Measurements from ENCODE around the gene FAM237A. TPM values are rescaled to one million over a fixed set of nuclear protein-coding genes. Genes with fewer than 3 reads are reported as not detected.

FAM237A gene
- total RNA-seq, 1 donor from 2014 or later, result not detected

DNA sequence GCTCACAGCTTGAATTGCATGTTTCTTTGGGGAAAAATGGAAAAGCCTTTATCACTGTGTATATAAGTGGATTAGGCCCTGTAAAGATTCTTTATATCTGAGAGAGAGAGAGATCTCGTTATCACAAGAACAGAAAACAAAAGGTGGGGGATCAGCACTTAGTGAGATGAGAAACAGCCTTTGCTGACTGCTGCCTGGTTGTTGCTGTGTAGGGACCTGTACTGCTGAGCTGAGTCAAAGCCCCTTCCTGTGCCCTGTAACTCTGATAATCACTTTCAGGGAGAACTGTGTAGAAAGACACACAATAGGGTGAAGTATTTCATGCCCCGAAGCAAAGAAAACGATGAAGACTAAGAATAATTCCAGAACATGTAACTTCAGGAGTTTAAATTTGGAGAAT, 30.6 kb upstream of the FAM237A start:
- Mint-ChIP-seq H3K27ac (ENCODE audit: unreplicated experiment) (no peak overlapping the region), H3K27me3 (ENCODE audit: low read depth) (no peaks in the 10 kb centered on the region), H3K4me3 (ENCODE audit: unreplicated experiment) (no peak overlapping the region), H3K9me3 (ENCODE audit: low read depth) (no peaks in the 10 kb centered on the region), H3K4me1 (ENCODE audit: low read depth) (peaks cover 5% of the 10 kb centered on the region), H3K36me3 (ENCODE audit: low read depth) (no peaks in the 10 kb centered on the region)
- no peak for DNase-seq (ENCODE audit: low spot score)
- TF ChIP-seq, protein P1, sequence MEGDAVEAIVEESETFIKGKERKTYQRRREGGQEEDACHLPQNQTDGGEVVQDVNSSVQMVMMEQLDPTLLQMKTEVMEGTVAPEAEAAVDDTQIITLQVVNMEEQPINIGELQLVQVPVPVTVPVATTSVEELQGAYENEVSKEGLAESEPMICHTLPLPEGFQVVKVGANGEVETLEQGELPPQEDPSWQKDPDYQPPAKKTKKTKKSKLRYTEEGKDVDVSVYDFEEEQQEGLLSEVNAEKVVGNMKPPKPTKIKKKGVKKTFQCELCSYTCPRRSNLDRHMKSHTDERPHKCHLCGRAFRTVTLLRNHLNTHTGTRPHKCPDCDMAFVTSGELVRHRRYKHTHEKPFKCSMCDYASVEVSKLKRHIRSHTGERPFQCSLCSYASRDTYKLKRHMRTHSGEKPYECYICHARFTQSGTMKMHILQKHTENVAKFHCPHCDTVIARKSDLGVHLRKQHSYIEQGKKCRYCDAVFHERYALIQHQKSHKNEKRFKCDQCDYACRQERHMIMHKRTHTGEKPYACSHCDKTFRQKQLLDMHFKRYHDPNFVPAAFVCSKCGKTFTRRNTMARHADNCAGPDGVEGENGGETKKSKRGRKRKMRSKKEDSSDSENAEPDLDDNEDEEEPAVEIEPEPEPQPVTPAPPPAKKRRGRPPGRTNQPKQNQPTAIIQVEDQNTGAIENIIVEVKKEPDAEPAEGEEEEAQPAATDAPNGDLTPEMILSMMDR (IDR thresholded peaks at IDR 0.05), result no peak

DNA sequence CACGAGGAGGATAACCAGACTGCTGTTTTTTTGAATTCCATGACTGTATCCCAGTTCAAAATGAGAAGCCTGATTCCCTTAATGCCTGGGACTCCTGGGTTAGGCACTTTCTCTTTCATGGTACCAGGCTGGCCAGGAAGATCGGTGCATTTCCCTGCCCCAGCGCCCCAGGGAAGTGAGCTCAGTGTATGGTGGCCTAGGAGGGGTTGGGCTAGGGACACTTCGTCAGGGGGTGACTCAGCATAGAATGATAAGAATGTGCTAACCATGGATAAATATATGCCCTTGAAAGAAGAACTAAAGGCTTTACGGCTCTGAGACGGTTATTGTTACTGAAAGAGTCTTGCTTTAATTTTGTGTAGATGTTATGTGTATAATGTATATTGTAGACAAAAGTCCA, 27.5 kb upstream of the FAM237A start:
- no peaks in the 10 kb centered on the region for H3K9me3 Mint-ChIP-seq (ENCODE audit: low read depth)
- DNase-seq (ENCODE audit: low spot score), result no peak
- H3K4me3 Mint-ChIP-seq (ENCODE audit: unreplicated experiment), result no peak overlapping the region
- no peaks in the 10 kb centered on the region for H3K27me3 Mint-ChIP-seq (ENCODE audit: low read depth)
- TF ChIP-seq, protein P1 (IDR thresholded peaks at IDR 0.05), result no peak
- H3K4me1 Mint-ChIP-seq (ENCODE audit: low read depth), result peaks cover 5% of the 10 kb centered on the region
- H3K36me3 Mint-ChIP-seq (ENCODE audit: low read depth), result no peaks in the 10 kb centered on the region
- H3K27ac Mint-ChIP-seq (ENCODE audit: unreplicated experiment), result no peak overlapping the region

DNA sequence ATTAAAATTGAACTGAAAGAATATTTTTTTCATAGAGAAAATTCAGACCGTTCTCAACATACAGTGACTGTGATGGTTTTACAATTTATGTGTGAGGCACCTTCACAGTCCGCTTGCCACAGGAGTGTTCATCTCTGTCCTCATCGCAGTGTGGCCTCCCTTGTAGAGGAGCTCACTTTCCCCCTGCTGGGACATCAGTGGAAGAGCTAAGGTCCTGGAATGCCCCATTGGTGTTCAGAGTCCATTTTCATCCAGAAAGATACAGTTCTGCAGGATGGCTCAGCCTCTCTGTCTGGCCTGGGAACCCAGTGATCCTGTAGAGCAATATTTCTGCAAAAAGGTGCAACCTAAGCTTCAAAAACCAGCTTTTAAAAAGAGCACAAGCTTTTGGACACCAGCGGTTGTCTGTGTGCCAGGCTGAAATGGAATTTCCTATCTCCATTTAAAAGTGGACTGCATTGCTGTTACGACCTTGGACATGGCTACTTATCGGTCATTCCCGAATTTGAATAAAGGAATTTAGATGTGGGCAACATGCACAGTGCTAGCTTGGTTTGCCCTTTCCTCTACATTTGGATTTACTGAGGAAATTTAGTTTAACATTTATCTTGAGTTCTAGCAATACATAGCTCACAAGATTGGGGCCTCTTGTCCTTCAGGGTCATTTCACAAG, 26.7 kb upstream of the FAM237A start:
- Mint-ChIP-seq H3K27ac (ENCODE audit: unreplicated experiment) (no peak overlapping the region), H3K4me1 (ENCODE audit: low read depth) (peaks cover 5% of the 10 kb centered on the region), H3K27me3 (ENCODE audit: low read depth) (no peaks in the 10 kb centered on the region), H3K9me3 (ENCODE audit: low read depth) (no peaks in the 10 kb centered on the region), H3K36me3 (ENCODE audit: low read depth) (no peaks in the 10 kb centered on the region), H3K4me3 (ENCODE audit: unreplicated experiment) (no peak overlapping the region)
- TF ChIP-seq, protein P1 (IDR thresholded peaks at IDR 0.05), result no peak
- DNase-seq (ENCODE audit: low spot score), result no peak

DNA sequence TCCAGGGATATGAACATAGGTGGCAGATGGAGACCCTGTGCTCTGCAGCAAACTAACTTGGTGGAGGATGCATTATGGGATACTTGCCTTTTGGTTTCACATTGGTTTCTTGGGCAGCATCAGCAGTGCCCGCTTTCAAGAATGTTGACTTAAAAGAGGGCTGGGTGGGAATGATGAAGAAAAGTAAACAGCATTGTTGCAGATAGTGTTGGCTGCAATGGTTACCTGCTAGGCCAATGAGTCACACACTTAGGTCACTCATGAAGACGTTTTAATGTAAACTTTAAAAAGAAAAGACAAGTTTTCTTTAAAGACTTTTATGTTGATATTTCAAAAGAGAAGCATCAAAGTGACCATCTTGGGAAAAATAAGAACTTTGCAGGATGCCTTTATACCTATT, 26.1 kb upstream of the FAM237A start:
- TF ChIP-seq, protein P1 (IDR thresholded peaks at IDR 0.05), result no peak

DNA sequence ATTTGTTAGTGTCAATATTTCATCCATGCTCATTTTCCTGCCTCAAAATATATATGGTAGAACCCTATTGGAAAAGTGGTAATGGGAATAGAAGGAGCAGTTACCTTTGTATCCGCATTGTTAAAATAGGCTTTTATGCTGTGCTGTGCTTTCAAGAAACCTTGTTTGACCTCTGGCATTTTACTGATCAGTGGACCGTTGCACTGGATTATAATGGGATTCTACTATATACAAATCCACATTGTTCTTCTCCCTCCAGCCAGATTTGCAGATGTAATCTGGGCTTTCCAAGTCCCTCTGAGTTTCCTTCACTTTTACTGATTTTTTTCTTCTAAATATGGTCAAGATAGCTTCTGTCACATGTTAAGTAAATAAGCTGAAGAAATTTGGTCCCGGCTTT, 23.3 kb upstream of the FAM237A start:
- Mint-ChIP-seq H3K4me1 (ENCODE audit: low read depth) (peaks cover 5% of the 10 kb centered on the region), H3K27ac (ENCODE audit: unreplicated experiment) (no peak overlapping the region), H3K9me3 (ENCODE audit: low read depth) (no peaks in the 10 kb centered on the region), H3K4me3 (ENCODE audit: unreplicated experiment) (no peak overlapping the region), H3K36me3 (ENCODE audit: low read depth) (no peaks in the 10 kb centered on the region), H3K27me3 (ENCODE audit: low read depth) (no peaks in the 10 kb centered on the region)
- TF ChIP-seq, protein P1 (IDR thresholded peaks at IDR 0.05), result no peak
- DNase-seq (ENCODE audit: low spot score), result no peak

More for the DNA sequence above, 26.1 kb upstream of the FAM237A start:
- no peaks in the 10 kb centered on the region for H3K9me3 Mint-ChIP-seq (ENCODE audit: low read depth)
- H3K27ac Mint-ChIP-seq (ENCODE audit: unreplicated experiment), result no peak overlapping the region
- H3K4me1 Mint-ChIP-seq (ENCODE audit: low read depth), result peaks cover 5% of the 10 kb centered on the region
- no peak overlapping the region for H3K4me3 Mint-ChIP-seq (ENCODE audit: unreplicated experiment)
- DNase-seq (ENCODE audit: low spot score), result no peak
- no peaks in the 10 kb centered on the region for H3K27me3 Mint-ChIP-seq (ENCODE audit: low read depth)
- no peaks in the 10 kb centered on the region for H3K36me3 Mint-ChIP-seq (ENCODE audit: low read depth)
